ENCODE measurements around the gene GREB1L. TPM values are rescaled to one million over a fixed set of nuclear protein-coding genes. Genes with fewer than 3 reads are reported as not detected.

GREB1L gene
- total RNA-seq, 2 donors from 2014 or later = 3.1 to 3.9 TPM

DNA sequence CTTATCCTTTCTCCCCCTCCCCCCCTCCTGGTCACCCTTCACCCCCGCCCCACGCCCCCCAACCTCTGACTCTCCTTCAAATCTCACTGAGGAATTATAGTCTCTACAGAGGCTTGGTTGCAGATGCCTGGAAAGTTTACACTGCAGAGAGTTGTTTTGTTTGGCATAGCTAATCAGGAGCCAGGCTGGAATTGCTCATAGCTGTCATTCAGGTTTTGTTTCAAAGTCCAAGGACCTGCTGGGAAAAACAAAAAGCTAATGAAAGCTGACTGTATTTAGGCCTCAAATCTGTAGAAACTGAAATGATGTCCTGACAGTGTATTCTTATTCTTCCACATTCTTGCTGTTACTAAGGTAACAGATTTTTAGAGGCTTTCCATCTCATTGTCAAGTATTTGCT, 22.6 kb downstream of the GREB1L start:
- no peak overlapping the region for H3K9ac ChIP-seq (ENCODE audit: extremely low read depth, low read length, poor library complexity, severe bottlenecking)
- peaks cover 18% of the 10 kb centered on the region for H3K4me1 ChIP-seq (ENCODE audit: control insufficient read depth, insufficient read depth, low read length)
- Mint-ChIP-seq H3K36me3 (ENCODE audit: low read depth) (no peaks in the 10 kb centered on the region), H3K27me3 (ENCODE audit: insufficient read depth) (peaks cover 63% of the 10 kb centered on the region), H3K4me1 (peaks cover 59% of the 10 kb centered on the region), H3K4me3 (no peak overlapping the region), H3K27ac (no peak overlapping the region), H3K9me3 (no peaks in the 10 kb centered on the region)
- WGBS, 2 experiments (ENCODE audit: insufficient coverage in 1 of 2, insufficient read length in 1 of 2) = no CpG with 5 or more reads among the region's 2 CpGs
- TF ChIP-seq, protein P1, sequence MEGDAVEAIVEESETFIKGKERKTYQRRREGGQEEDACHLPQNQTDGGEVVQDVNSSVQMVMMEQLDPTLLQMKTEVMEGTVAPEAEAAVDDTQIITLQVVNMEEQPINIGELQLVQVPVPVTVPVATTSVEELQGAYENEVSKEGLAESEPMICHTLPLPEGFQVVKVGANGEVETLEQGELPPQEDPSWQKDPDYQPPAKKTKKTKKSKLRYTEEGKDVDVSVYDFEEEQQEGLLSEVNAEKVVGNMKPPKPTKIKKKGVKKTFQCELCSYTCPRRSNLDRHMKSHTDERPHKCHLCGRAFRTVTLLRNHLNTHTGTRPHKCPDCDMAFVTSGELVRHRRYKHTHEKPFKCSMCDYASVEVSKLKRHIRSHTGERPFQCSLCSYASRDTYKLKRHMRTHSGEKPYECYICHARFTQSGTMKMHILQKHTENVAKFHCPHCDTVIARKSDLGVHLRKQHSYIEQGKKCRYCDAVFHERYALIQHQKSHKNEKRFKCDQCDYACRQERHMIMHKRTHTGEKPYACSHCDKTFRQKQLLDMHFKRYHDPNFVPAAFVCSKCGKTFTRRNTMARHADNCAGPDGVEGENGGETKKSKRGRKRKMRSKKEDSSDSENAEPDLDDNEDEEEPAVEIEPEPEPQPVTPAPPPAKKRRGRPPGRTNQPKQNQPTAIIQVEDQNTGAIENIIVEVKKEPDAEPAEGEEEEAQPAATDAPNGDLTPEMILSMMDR (conservative IDR thresholded peaks at IDR 0.05) = no peak
- no peaks in the 10 kb centered on the region for H3K9me3 ChIP-seq (ENCODE audit: control insufficient read depth, low read length)
- H3K4me3 ChIP-seq (ENCODE audit: low read length) = peak overlapping the region; percentile 60
- DNase-seq = no peak
- H3K27ac ChIP-seq (ENCODE audit: low read depth, low read length) = peak overlapping the region; percentile 86
- H3K27me3 ChIP-seq (ENCODE audit: control insufficient read depth, insufficient read depth, low read length, poor library complexity, severe bottlenecking) = peaks cover 29% of the 10 kb centered on the region
- H3K36me3 ChIP-seq (ENCODE audit: control insufficient read depth, insufficient read depth, low read length) = no peaks in the 10 kb centered on the region

DNA sequence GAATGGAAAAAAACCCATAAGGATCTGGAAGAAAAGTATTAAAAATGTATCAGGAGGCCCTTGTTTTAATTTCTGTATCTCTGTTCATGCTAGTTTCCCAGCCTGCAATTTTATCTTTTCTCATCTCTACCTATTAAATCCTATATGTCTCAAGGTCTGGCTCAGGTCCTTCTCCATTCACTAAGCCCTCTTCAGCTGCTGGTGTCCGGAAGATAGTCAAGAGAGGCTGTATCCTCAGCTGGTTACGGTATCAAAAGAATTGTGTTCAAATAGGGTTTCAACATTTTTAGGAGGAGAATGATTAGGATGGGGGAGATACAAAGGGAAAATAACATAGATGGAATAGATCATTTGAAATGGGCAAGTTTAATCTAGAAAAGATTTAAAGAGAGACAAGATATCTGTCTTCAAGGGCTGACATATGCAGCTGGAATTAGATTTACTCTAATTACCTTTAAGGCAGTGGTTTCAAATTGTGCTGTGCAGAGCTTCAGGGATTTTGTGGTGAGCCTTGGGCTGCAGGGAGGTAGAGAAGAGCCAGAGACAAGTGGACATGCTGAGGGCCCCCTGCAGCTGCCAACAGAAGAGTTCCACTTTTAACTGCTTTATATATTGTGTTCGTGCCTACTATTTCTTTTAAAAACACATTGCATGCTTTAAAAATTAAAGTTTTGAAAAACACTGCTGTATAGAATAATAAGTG, 24.1 kb downstream of the GREB1L start:
- peaks cover 18% of the 10 kb centered on the region for H3K4me1 ChIP-seq (ENCODE audit: control insufficient read depth, insufficient read depth, low read length)
- H3K4me3 ChIP-seq (ENCODE audit: low read length) = no peak overlapping the region
- DNase-seq = no peak
- no peaks in the 10 kb centered on the region for H3K9me3 Mint-ChIP-seq
- H3K27ac ChIP-seq (ENCODE audit: low read depth, low read length) = peak overlapping the region; percentile 31
- H3K9me3 ChIP-seq (ENCODE audit: control insufficient read depth, low read length) = no peaks in the 10 kb centered on the region
- H3K4me1 Mint-ChIP-seq = peaks cover 58% of the 10 kb centered on the region
- no peaks in the 10 kb centered on the region for H3K36me3 ChIP-seq (ENCODE audit: control insufficient read depth, insufficient read depth, low read length)
- H3K27me3 Mint-ChIP-seq (ENCODE audit: insufficient read depth) = peaks cover 62% of the 10 kb centered on the region
- no peak overlapping the region for H3K9ac ChIP-seq (ENCODE audit: extremely low read depth, low read length, poor library complexity, severe bottlenecking)
- H3K36me3 Mint-ChIP-seq (ENCODE audit: low read depth) = no peaks in the 10 kb centered on the region
- TF ChIP-seq, protein P1 (conservative IDR thresholded peaks at IDR 0.05) = no peak
- WGBS, 2 experiments (ENCODE audit: insufficient coverage in 1 of 2, insufficient read length in 1 of 2) = 80 to 91% methylated on average over 2 to 3 of the region's 3 CpGs
- peaks cover 16% of the 10 kb centered on the region for H3K27me3 ChIP-seq (ENCODE audit: control insufficient read depth, insufficient read depth, low read length, poor library complexity, severe bottlenecking)
- no peak overlapping the region for H3K27ac Mint-ChIP-seq
- no peak overlapping the region for H3K4me3 Mint-ChIP-seq

DNA sequence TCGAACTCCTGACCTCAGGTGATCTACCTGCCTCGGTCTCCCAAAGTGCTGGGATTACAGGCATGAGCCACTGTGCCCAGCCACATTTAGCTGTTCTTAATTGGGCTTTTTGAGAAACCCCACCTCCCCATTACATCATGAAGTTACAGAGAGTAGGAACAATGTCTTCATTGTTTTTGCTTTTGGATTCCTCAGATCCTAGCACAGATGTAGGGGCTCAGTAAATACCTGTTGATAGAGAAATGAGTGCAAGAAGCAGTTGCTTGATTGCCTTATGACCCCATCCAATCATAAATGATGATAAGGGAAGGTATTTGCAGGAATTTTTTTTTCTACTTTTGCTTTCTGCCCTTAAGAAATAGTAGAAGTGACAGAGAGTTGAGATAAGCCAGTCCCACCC, 25.4 kb downstream of the GREB1L start:
- H3K4me1 ChIP-seq (ENCODE audit: control insufficient read depth, insufficient read depth, low read length) = peaks cover 18% of the 10 kb centered on the region

More for the DNA sequence above, 25.4 kb downstream of the GREB1L start:
- no peaks in the 10 kb centered on the region for H3K9me3 Mint-ChIP-seq
- H3K27me3 ChIP-seq (ENCODE audit: control insufficient read depth, insufficient read depth, low read length, poor library complexity, severe bottlenecking) = peaks cover 11% of the 10 kb centered on the region
- peaks cover 50% of the 10 kb centered on the region for H3K4me1 Mint-ChIP-seq
- TF ChIP-seq, protein P1 (conservative IDR thresholded peaks at IDR 0.05) = no peak
- no peak overlapping the region for H3K4me3 Mint-ChIP-seq
- H3K36me3 ChIP-seq (ENCODE audit: control insufficient read depth, insufficient read depth, low read length) = no peaks in the 10 kb centered on the region
- H3K27ac ChIP-seq (ENCODE audit: low read depth, low read length) = no peak overlapping the region
- no peaks in the 10 kb centered on the region for H3K36me3 Mint-ChIP-seq (ENCODE audit: low read depth)
- 90 to 94% methylated on average over 2 of the region's 2 CpGs for WGBS, 2 experiments (ENCODE audit: insufficient coverage in 1 of 2, insufficient read length in 1 of 2)
- no peak for DNase-seq
- no peak overlapping the region for H3K9ac ChIP-seq (ENCODE audit: extremely low read depth, low read length, poor library complexity, severe bottlenecking)
- peaks cover 61% of the 10 kb centered on the region for H3K27me3 Mint-ChIP-seq (ENCODE audit: insufficient read depth)
- no peak overlapping the region for H3K27ac Mint-ChIP-seq
- H3K9me3 ChIP-seq (ENCODE audit: control insufficient read depth, low read length) = no peaks in the 10 kb centered on the region
- no peak overlapping the region for H3K4me3 ChIP-seq (ENCODE audit: low read length)
